Gastrocnemius medialis (tissue), 4 donors: ENCODE measurements around the gene MPPED1. TPM values are rescaled to one million over a fixed set of nuclear protein-coding genes. Genes with fewer than 3 reads are reported as not detected.

ENCODE experiments used
- ATAC-seq, 2 donors: fragments of 150-250 bp; one replicate each; pipeline ENCODE4 v1.9.1; 2016
- DNase-seq, 2 donors: peaks; one replicate each; pipeline ENCODE4 v3.0.0-alpha.2; 2019
- H3K27ac ChIP-seq, 4 donors: fragments of 200-600 bp; sonication (generic); 1 replicate in 1 of 4; 2 replicates in 3 of 4; pipeline ENCODE4 v1.5.1; 2016 to 2018; ENCODE audit warnings: mild to moderate bottlenecking in 2 of 4, moderate library complexity in 1 of 4
- H3K27me3 ChIP-seq, 3 donors: fragments of 200-600 bp; sonication (generic) in 2 of 3; 1 replicate in 1 of 3; 2 replicates in 2 of 3; pipeline versions ENCODE4 v1.5.1 to v1.6.0; 2016 to 2019; ENCODE audit warnings: mild to moderate bottlenecking in 1 of 3, moderate library complexity in 1 of 3
- H3K36me3 ChIP-seq, 2 donors: fragments of 200-600 bp; sonication (generic) in 1 of 2; one replicate each; pipeline ENCODE4 v1.5.1; 2017 to 2018
- H3K4me1 ChIP-seq, 2 donors: fragments of 200-600 bp; sonication (generic) in 1 of 2; one replicate each; pipeline ENCODE4 v1.5.1; 2016 to 2017; ENCODE audit warnings: mild to moderate bottlenecking in 2 of 2
- H3K4me3 ChIP-seq, 4 donors: fragments of 200-600 bp; sonication (generic) in 3 of 4; 1 replicate in 1 of 4; 2 replicates in 3 of 4; pipeline ENCODE4 v1.5.1; 2016 to 2019; ENCODE audit warnings: mild to moderate bottlenecking in 2 of 4
- H3K9me3 ChIP-seq, 3 donors: fragments of 200-600 bp; sonication (generic) in 2 of 3; 1 replicate in 1 of 3; 2 replicates in 2 of 3; pipeline ENCODE4 v1.5.1; 2016 to 2019
- CTCF ChIP-seq, 5 experiments: fragments of 450-650 bp in 3 of 5; fragments of 200-600 bp in 2 of 5; sonication (generic) in 2 of 5; IDR thresholded peaks in 4 of 5; conservative IDR thresholded peaks in 1 of 5; 1 replicate in 4 of 5; 2 replicates in 1 of 5; pipeline ENCODE4 v1.5.1; 2016 to 2019; ENCODE audit warnings: antibody characterized with exemption in 5 of 5, mild to moderate bottlenecking in 3 of 5, moderate library complexity in 3 of 5
- POLR2A ChIP-seq, 2 donors: fragments of 450-650 bp; IDR thresholded peaks; one replicate each; pipeline ENCODE4 v1.6.1; 2017; ENCODE audit warnings: antibody characterized with exemption in 2 of 2, mild to moderate bottlenecking in 2 of 2, moderate library complexity in 2 of 2
- in situ Hi-C, 4 donors: fragments of 200-750 bp; cut with MboI; loops; one replicate each; pipeline versions ENCODE4 v1.15.0 to v1.8.0; 2017; ENCODE audit warnings: low sequenced_read_pairs in 4 of 4
- intact Hi-C: fragments of 100-400 bp; cut with DNase I; formaldehyde crosslinking; loops from one replicate; pipeline ENCODE4 v1.15.1; 2023; ENCODE audit warnings: low total_unique reads
- total RNA-seq, 4 donors: library from RNA; depleted of rRNA; stranded (reverse); fragments of >200 nt; gene quantifications; one replicate each; pipeline versions ENCODE4 v1.1.0 to v1.2.3, GENCODE V29; 2016

MPPED1 gene
- not detected for total RNA-seq

GRCh38 chr22:43411869-43412807, at the start of gene MPPED1:
Gene MPPED1, plus strand, starts transcription at chr22:43412014. Its CDS starts 12,972 bp downstream, at chr22:43424986.
- intact Hi-C loops (no loop called here), in situ Hi-C loops (no loop called here)
- no peak for ATAC-seq
- H3K4me3 ChIP-seq = no peak within 1 kb of the TSS
- no peak for DNase-seq
- no peak within 1 kb of the TSS for H3K27ac ChIP-seq
- no peaks in the 10 kb centered on the region for H3K36me3 ChIP-seq
- H3K9me3 ChIP-seq = no peaks in the 10 kb centered on the region
- H3K4me1 ChIP-seq = no peaks in the 10 kb centered on the region
- H3K27me3 ChIP-seq = peaks cover 33 to 58% (median 46%) of the 10 kb centered on the region in 3 donors
- TF ChIP-seq POLR2A (IDR thresholded peaks at IDR 0.05) (no peak), CTCF (IDR thresholded peaks at IDR 0.05 in 4 of 5, conservative IDR thresholded peaks at IDR 0.05 in 1 of 5) (no peak)

GRCh38 chr22:43363315-43364168, 48.3 kb upstream of the MPPED1 start:
- TF ChIP-seq CTCF (IDR thresholded peaks at IDR 0.05 in 4 of 5, conservative IDR thresholded peaks at IDR 0.05 in 1 of 5) (no peak), POLR2A (IDR thresholded peaks at IDR 0.05) (no peak)
- Histone ChIP-seq H3K27ac (no peak overlapping the region), H3K9me3 (no peaks in the 10 kb centered on the region), H3K4me3 (no peak overlapping the region), H3K36me3 (no peaks in the 10 kb centered on the region), H3K4me1 (no peaks in the 10 kb centered on the region), H3K27me3 (peaks cover 11 to 31% (median 14%) of the 10 kb centered on the region in 3 donors)
- in situ Hi-C loops = no loop called here
- intact Hi-C loops = no loop called here
- DNase-seq (no peak), ATAC-seq (no peak)

GRCh38 chr22:43364169-43364435, 47.7 kb upstream of the MPPED1 start:
- peaks cover 12 to 34% (median 14%) of the 10 kb centered on the region in 3 donors for H3K27me3 ChIP-seq
- intact Hi-C loops (no loop called here), in situ Hi-C loops (no loop called here)
- no peak overlapping the region for H3K4me3 ChIP-seq
- no peaks in the 10 kb centered on the region for H3K4me1 ChIP-seq
- DNase-seq (no peak), ATAC-seq (no peak)
- H3K9me3 ChIP-seq = no peaks in the 10 kb centered on the region
- no peaks in the 10 kb centered on the region for H3K36me3 ChIP-seq
- TF ChIP-seq CTCF (IDR thresholded peaks at IDR 0.05 in 4 of 5, conservative IDR thresholded peaks at IDR 0.05 in 1 of 5) (no peak), POLR2A (IDR thresholded peaks at IDR 0.05) (no peak)
- H3K27ac ChIP-seq = no peak overlapping the region

GRCh38 chr22:43365715-43366440, 45.9 kb upstream of the MPPED1 start:
- H3K9me3 ChIP-seq = no peaks in the 10 kb centered on the region
- intact Hi-C loops = no loop called here
- ATAC-seq = no peak
- H3K4me3 ChIP-seq = no peak overlapping the region
- H3K4me1 ChIP-seq = no peaks in the 10 kb centered on the region
- H3K27me3 ChIP-seq = peaks cover 25 to 49% (median 26%) of the 10 kb centered on the region in 3 donors
- no peaks in the 10 kb centered on the region for H3K36me3 ChIP-seq
- in situ Hi-C loops = no loop called here
- no peak for TF ChIP-seq CTCF (IDR thresholded peaks at IDR 0.05 in 4 of 5, conservative IDR thresholded peaks at IDR 0.05 in 1 of 5)
- no peak for TF ChIP-seq POLR2A (IDR thresholded peaks at IDR 0.05)
- H3K27ac ChIP-seq = no peak overlapping the region
- DNase-seq = no peak
